ENCODE measurements around the gene VMAC.

The VMAC gene

GRCh38 chr19:5937550-5937949 is 32.9 kb downstream of the VMAC start:
- no peaks in the 10 kb centered on the region for H3K9me3 ChIP-seq (ENCODE audit: insufficient read depth, low read length)
- peaks cover 70% of the 10 kb centered on the region for H3K36me3 ChIP-seq (replicated peaks; ENCODE audit: low read depth, low read length)
- no peaks in the 10 kb centered on the region for H3K27me3 ChIP-seq (ENCODE audit: low read depth, low read length)
- no peak overlapping the region for H2AFZ ChIP-seq (ENCODE audit: low read depth, low read length)
- H4K20me1 ChIP-seq (ENCODE audit: insufficient read depth, low read length), result peaks cover 39% of the 10 kb centered on the region
- H3K27ac ChIP-seq (ENCODE audit: low read length), result no peak overlapping the region
- no peak overlapping the region for H3K4me2 ChIP-seq (ENCODE audit: low read length)
- H3K9ac ChIP-seq (ENCODE audit: low read length), result no peak overlapping the region
- peaks cover 46% of the 10 kb centered on the region for H3K79me2 ChIP-seq (ENCODE audit: low read length)
- no peak overlapping the region for H3K4me3 ChIP-seq (ENCODE audit: low read length)
- H3K4me1 ChIP-seq (ENCODE audit: low read length), result no peaks in the 10 kb centered on the region
- TF ChIP-seq EZH2phosphoT487 (IDR thresholded peaks at IDR 0.05; ENCODE audit: low read depth) (no peak), CTCF (IDR thresholded peaks at IDR 0.05; ENCODE audit: low read depth, low read length) (no peak)

GRCh38 chr19:5940260-5941208 is 35.9 kb downstream of the VMAC start:
- H3K4me1 ChIP-seq (ENCODE audit: low read length), result no peaks in the 10 kb centered on the region
- H4K20me1 ChIP-seq (ENCODE audit: insufficient read depth, low read length), result peaks cover 61% of the 10 kb centered on the region
- peaks cover 62% of the 10 kb centered on the region for H3K36me3 ChIP-seq (replicated peaks; ENCODE audit: low read depth, low read length)
- H3K79me2 ChIP-seq (ENCODE audit: low read length), result peaks cover 71% of the 10 kb centered on the region
- H3K9me3 ChIP-seq (ENCODE audit: insufficient read depth, low read length), result no peaks in the 10 kb centered on the region
- H3K9ac ChIP-seq (ENCODE audit: low read length), result no peak overlapping the region
- TF ChIP-seq EZH2phosphoT487 (IDR thresholded peaks at IDR 0.05; ENCODE audit: low read depth) (no peak), CTCF (IDR thresholded peaks at IDR 0.05; ENCODE audit: low read depth, low read length) (no peak)
- no peak overlapping the region for H2AFZ ChIP-seq (ENCODE audit: low read depth, low read length)
- H3K4me2 ChIP-seq (ENCODE audit: low read length), result no peak overlapping the region
- H3K27me3 ChIP-seq (ENCODE audit: low read depth, low read length), result no peaks in the 10 kb centered on the region
- no peak overlapping the region for H3K4me3 ChIP-seq (ENCODE audit: low read length)
- no peak overlapping the region for H3K27ac ChIP-seq (ENCODE audit: low read length)

- Histone ChIP-seq H2AFZ (ENCODE audit: low read depth, low read length) (no peak overlapping the region), H3K27ac (ENCODE audit: low read length) (no peak overlapping the region), H3K4me3 (ENCODE audit: low read length) (no peak overlapping the region), H3K27me3 (ENCODE audit: low read depth, low read length) (no peaks in the 10 kb centered on the region), H3K9me3 (ENCODE audit: insufficient read depth, low read length) (no peaks in the 10 kb centered on the region), H3K4me2 (ENCODE audit: low read length) (no peak overlapping the region), H3K36me3 (replicated peaks; ENCODE audit: low read depth, low read length) (peaks cover 62% of the 10 kb centered on the region), H3K9ac (ENCODE audit: low read length) (no peak overlapping the region), H3K4me1 (ENCODE audit: low read length) (no peaks in the 10 kb centered on the region), H3K79me2 (ENCODE audit: low read length) (peaks cover 73% of the 10 kb centered on the region), H4K20me1 (ENCODE audit: insufficient read depth, low read length) (peaks cover 70% of the 10 kb centered on the region)
- no peak for TF ChIP-seq CTCF (IDR thresholded peaks at IDR 0.05; ENCODE audit: low read depth, low read length)
- no peak for TF ChIP-seq EZH2phosphoT487 (IDR thresholded peaks at IDR 0.05; ENCODE audit: low read depth)
These were observed 37.0 kb downstream of the VMAC start for GRCh38 chr19:5941673-5942072.

- H3K4me1 ChIP-seq (ENCODE audit: low read length), result no peaks in the 10 kb centered on the region
- no peak overlapping the region for H2AFZ ChIP-seq (ENCODE audit: low read depth, low read length)
- H3K9me3 ChIP-seq (ENCODE audit: insufficient read depth, low read length), result no peaks in the 10 kb centered on the region
- no peak overlapping the region for H3K4me2 ChIP-seq (ENCODE audit: low read length)
- H3K4me3 ChIP-seq (ENCODE audit: low read length), result no peak overlapping the region
- no peak for TF ChIP-seq CTCF (IDR thresholded peaks at IDR 0.05; ENCODE audit: low read depth, low read length)
- no peak for TF ChIP-seq EZH2phosphoT487 (IDR thresholded peaks at IDR 0.05; ENCODE audit: low read depth)
- H3K27me3 ChIP-seq (ENCODE audit: low read depth, low read length), result no peaks in the 10 kb centered on the region
- H3K9ac ChIP-seq (ENCODE audit: low read length), result no peak overlapping the region
- H3K79me2 ChIP-seq (ENCODE audit: low read length), result peaks cover 82% of the 10 kb centered on the region
- peaks cover 69% of the 10 kb centered on the region for H4K20me1 ChIP-seq (ENCODE audit: insufficient read depth, low read length)
- H3K27ac ChIP-seq (ENCODE audit: low read length), result no peak overlapping the region
- peaks cover 56% of the 10 kb centered on the region for H3K36me3 ChIP-seq (replicated peaks; ENCODE audit: low read depth, low read length)
These were observed 38.4 kb downstream of the VMAC start for GRCh38 chr19:5943045-5943444.

All from OCI-LY3 (cell line).